ENCODE data around the gene CDC42EP2. TPM values are rescaled to one million over a fixed set of nuclear protein-coding genes. Genes with fewer than 3 reads are reported as not detected.

Gene CDC42EP2
- total RNA-seq, 4 donors from 2014 or later, result 2.5 to 4.2 (median 3.4) TPM; not detected in 1

DNA sequence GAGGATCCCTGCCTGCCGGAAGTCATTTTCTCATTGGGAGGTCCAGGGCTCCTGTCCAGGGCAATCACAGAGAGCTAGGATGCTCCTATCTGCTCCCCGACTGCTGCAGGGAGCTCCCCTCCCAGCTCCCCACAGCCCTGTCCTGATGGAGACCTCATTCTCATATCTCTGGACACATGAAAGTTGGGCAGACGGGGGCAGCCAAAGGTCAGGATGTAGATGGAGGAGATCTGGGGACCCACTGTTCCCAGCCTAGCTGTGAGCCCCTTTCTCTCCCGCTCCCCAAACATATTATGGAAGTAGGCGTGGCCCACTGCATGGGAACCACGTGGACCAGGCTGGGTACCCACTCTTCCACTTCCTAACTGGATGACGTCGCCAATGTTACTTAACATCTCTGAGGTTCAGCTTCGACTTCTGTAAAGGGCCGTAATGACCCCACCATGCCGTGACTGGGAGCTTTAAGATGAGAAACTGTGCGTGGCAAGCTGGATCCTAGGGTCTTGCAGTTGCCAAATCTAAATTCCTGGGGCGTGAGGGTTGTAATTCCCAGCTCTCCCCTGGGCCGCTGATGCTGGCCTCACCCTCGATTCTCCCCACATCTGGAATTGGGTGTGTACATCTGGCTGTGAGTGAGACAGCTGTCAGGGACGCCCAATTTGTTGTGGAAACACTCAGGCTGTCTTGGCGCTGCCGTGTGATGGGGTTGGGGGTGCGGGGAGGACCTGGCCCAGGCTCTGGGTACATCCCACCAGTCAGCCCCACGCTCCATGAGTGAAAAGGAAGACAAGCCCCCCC, 1.8 kb downstream of the CDC42EP2 start:
- 21 to 23% methylated on average over 17 to 20 of the region's 20 CpGs for WGBS, 2 donors
- H3K4me3 ChIP-seq (ENCODE audit: low read depth, poor library complexity, severe bottlenecking), result peak overlapping the region; percentile 49
- TF ChIP-seq POLR2A (IDR thresholded peaks at IDR 0.05), result no peak
- TF ChIP-seq, protein P1, sequence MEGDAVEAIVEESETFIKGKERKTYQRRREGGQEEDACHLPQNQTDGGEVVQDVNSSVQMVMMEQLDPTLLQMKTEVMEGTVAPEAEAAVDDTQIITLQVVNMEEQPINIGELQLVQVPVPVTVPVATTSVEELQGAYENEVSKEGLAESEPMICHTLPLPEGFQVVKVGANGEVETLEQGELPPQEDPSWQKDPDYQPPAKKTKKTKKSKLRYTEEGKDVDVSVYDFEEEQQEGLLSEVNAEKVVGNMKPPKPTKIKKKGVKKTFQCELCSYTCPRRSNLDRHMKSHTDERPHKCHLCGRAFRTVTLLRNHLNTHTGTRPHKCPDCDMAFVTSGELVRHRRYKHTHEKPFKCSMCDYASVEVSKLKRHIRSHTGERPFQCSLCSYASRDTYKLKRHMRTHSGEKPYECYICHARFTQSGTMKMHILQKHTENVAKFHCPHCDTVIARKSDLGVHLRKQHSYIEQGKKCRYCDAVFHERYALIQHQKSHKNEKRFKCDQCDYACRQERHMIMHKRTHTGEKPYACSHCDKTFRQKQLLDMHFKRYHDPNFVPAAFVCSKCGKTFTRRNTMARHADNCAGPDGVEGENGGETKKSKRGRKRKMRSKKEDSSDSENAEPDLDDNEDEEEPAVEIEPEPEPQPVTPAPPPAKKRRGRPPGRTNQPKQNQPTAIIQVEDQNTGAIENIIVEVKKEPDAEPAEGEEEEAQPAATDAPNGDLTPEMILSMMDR (IDR thresholded peaks at IDR 0.05), result no peak
- intact Hi-C loops (cut with DNase I; ENCODE audit: low total_unique reads), result loop anchor here (5.0 kb wide), 1 partner anchor 39 kb away; no protein-coding TSS in a partner anchor
- peak; percentile 54 to 93 for DNase-seq (ENCODE audit: low spot score in 2 of 2)

DNA sequence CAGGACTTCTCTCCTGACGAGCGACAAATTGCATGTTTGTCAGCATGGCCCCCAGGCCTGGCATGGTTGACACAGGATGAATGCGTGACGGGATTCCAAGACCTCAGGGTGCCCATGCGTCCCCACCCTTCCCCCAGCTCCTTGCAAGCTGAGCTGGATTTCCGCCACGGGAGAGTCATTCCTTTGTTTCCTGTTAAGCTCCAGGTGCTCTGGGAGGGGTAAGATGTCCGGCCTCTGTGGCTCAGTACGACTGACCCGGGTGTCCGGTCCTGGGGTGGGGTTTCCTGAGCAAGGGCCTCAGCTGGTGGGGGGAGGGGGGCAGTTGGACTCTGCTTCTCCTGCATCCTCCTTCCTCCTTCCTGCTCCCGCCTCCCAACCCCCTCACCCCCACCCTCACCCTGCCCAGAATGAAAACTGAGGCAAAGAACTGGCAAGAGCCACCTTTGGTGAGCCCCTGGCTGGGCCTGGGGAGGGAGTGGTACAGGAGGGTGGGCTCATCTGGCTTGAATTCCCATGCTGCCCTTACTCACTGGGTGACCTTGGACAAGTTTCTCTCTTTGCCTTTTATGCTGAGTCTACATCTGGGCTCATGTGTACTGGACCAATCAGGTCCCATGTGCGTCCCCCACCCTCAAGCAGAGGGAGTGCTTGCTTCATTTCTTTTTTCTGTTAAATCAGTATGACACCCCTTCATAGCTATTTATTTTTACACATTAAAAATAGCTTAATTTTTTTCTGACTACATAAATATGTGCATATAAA, 2.5 kb downstream of the CDC42EP2 start:
- DNase-seq (ENCODE audit: low spot score in 2 of 2), result peak; percentile 63 to 94
- TF ChIP-seq, protein P1 (IDR thresholded peaks at IDR 0.05), result no peak
- TF ChIP-seq POLR2A (IDR thresholded peaks at IDR 0.05), result no peak
- intact Hi-C loops (cut with DNase I; ENCODE audit: low total_unique reads), result loop anchor here (5.0 kb wide), 1 partner anchor 40 kb away; no protein-coding TSS in a partner anchor
- WGBS, 2 donors, result 15 to 33% methylated on average over 11 to 13 of the region's 13 CpGs
- no peak overlapping the region for H3K4me3 ChIP-seq (ENCODE audit: low read depth, poor library complexity, severe bottlenecking)

DNA sequence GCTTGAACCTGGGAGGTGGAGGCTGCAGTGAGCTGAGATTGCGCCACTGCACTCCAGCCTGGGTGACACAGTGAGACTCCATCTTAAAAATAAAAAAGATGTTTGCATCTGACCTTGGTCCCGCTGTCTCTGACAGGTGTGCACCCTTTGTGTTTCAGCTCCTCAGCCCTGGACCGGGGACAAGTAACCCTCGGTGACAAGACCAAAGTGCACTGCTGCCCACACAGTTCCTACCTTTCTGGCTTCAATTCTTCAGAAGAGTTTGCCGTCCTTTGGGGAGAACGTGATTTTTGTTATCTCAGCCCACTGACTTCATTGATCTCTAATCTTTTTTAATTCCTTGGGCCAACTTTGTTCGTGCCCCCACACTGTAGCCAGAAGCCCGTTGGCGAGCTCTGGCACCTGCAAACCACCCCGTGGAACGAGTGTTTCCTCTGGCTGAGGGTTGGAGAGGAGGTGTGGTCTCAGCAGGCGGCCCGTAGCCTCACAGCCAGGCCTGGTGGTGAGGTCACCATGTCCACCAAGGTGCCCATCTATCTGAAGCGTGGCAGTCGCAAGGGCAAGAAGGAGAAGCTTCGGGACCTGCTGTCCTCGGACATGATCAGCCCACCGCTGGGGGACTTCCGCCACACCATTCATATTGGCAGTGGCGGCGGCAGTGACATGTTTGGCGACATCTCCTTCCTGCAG, 5.9 kb downstream of the CDC42EP2 start:
- TF ChIP-seq POLR2A (IDR thresholded peaks at IDR 0.05), result no peak
- TF ChIP-seq, protein P1 (IDR thresholded peaks at IDR 0.05), result no peak
- no peak for DNase-seq (ENCODE audit: low spot score in 2 of 2)
- intact Hi-C loops (cut with DNase I; ENCODE audit: low total_unique reads), result no loop called here
- H3K4me3 ChIP-seq (ENCODE audit: low read depth, poor library complexity, severe bottlenecking), result no peak overlapping the region
- WGBS, 2 donors, result 80 to 83% methylated on average over 21 to 22 of the region's 22 CpGs

DNA sequence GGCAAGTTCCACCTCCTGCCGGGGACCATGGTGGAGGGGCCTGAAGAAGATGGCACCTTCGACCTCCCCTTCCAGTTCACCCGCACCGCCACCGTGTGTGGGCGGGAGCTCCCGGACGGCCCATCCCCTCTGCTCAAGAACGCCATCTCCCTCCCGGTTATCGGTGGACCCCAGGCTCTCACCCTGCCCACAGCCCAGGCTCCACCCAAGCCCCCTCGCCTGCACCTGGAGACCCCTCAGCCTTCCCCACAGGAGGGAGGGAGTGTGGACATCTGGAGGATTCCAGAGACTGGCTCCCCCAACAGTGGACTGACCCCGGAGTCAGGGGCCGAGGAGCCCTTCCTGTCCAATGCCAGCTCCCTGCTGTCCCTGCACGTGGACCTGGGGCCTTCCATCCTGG, 6.4 kb downstream of the CDC42EP2 start:
- H3K4me3 ChIP-seq (ENCODE audit: low read depth, poor library complexity, severe bottlenecking), result no peak overlapping the region
- 86 to 89% methylated on average over 14 to 15 of the region's 15 CpGs for whole genome bisulfite sequencing, 2 donors
- TF ChIP-seq, protein P1 (IDR thresholded peaks at IDR 0.05), result no peak
- TF ChIP-seq POLR2A (IDR thresholded peaks at IDR 0.05), result no peak
- no peak for DNase-seq (ENCODE audit: low spot score in 2 of 2)
- intact Hi-C loops (cut with DNase I; ENCODE audit: low total_unique reads), result no loop called here

DNA sequence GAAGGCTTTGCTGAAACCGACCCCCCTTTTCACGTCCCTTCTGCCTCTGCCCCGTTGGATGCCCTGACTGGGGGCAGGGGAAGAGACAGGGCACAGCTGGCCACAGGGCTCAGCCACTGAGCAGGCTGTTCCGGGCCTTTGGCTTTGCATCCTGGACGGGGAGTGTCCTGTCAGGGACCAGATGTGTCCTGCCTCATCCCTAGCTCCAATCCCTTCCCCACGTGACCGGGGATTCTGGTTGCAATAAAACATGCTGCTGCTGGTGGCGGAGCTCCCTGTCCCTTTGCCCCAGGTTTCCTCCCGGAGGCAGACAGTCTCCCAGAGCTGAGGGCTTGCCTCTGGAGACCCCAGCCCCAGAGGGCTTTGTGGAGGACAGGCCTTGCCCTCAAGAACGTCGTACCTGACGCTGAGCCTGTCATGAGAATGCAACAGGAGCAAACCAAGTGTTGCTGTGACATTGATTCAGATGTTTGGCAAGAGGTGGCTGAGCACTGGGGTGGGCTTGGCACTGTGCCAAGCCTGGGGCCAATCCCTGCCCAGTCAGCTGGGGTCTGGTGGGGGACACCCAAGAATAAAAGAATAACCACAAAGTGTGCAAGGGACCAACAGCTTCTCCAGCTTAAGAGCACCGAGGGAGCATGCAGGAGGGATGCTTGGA, 7.3 kb downstream of the CDC42EP2 start:
- peak in 1 of 2 donors; percentile 55 for DNase-seq (ENCODE audit: low spot score in 2 of 2)
- 45 to 64% methylated on average over 7 to 12 of the region's 13 CpGs for whole genome bisulfite sequencing, 2 donors
- intact Hi-C loops (cut with DNase I; ENCODE audit: low total_unique reads), result no loop called here
- TF ChIP-seq, protein P1 (IDR thresholded peaks at IDR 0.05), result no peak
- no peak for TF ChIP-seq POLR2A (IDR thresholded peaks at IDR 0.05)
- H3K4me3 ChIP-seq (ENCODE audit: low read depth, poor library complexity, severe bottlenecking), result no peak overlapping the region

Measured in lower leg skin (tissue), 4 donors.